ENCODE results near the gene OLFML2A.

OLFML2A gene

GRCh38 chr9:124761196-124761595 is 15.7 kb upstream of the OLFML2A start:
- no peak overlapping the region for H3K4me3 ChIP-seq (ENCODE audit: low read depth in 1 of 2, low read length in 2 of 2)
- H3K27me3 ChIP-seq (ENCODE audit: low read depth, low read length): no peaks in the 10 kb centered on the region
- no peaks in the 10 kb centered on the region for H3K9me3 ChIP-seq (ENCODE audit: control insufficient read depth in 1 of 2, low read length in 2 of 2)
- H3K27ac ChIP-seq (ENCODE audit: low read length): no peak overlapping the region
- H3K4me1 ChIP-seq (ENCODE audit: control insufficient read depth in 1 of 2, insufficient read depth in 2 of 2, low read length in 2 of 2): peaks cover 0 to 6% of the 10 kb centered on the region in 2 donors
- no peaks in the 10 kb centered on the region for H3K36me3 ChIP-seq (ENCODE audit: control insufficient read depth in 1 of 2, insufficient read depth in 2 of 2, low read length in 2 of 2)

- Histone ChIP-seq H3K27ac (ENCODE audit: low read length) (no peak overlapping the region), H3K36me3 (ENCODE audit: control insufficient read depth in 1 of 2, insufficient read depth in 2 of 2, low read length in 2 of 2) (no peaks in the 10 kb centered on the region), H3K27me3 (ENCODE audit: low read depth, low read length) (no peaks in the 10 kb centered on the region), H3K4me3 (ENCODE audit: low read depth in 1 of 2, low read length in 2 of 2) (no peak overlapping the region), H3K9me3 (ENCODE audit: control insufficient read depth in 1 of 2, low read length in 2 of 2) (no peaks in the 10 kb centered on the region), H3K4me1 (ENCODE audit: control insufficient read depth in 1 of 2, insufficient read depth in 2 of 2, low read length in 2 of 2) (peaks cover 0 to 6% of the 10 kb centered on the region in 2 donors)
Observed at GRCh38 chr9:124761710-124762109, 15.2 kb upstream of the OLFML2A start.

GRCh38 chr9:124762633-124763032 is 14.3 kb upstream of the OLFML2A start:
- H3K4me1 ChIP-seq (ENCODE audit: control insufficient read depth in 1 of 2, insufficient read depth in 2 of 2, low read length in 2 of 2): peaks cover 0 to 10% of the 10 kb centered on the region in 2 donors
- H3K4me3 ChIP-seq (ENCODE audit: low read depth in 1 of 2, low read length in 2 of 2): no peak overlapping the region
- H3K9me3 ChIP-seq (ENCODE audit: control insufficient read depth in 1 of 2, low read length in 2 of 2): no peaks in the 10 kb centered on the region
- no peaks in the 10 kb centered on the region for H3K27me3 ChIP-seq (ENCODE audit: low read depth, low read length)
- H3K36me3 ChIP-seq (ENCODE audit: control insufficient read depth in 1 of 2, insufficient read depth in 2 of 2, low read length in 2 of 2): no peaks in the 10 kb centered on the region
- no peak overlapping the region for H3K27ac ChIP-seq (ENCODE audit: low read length)

- Histone ChIP-seq H3K36me3 (ENCODE audit: control insufficient read depth in 1 of 2, insufficient read depth in 2 of 2, low read length in 2 of 2) (no peaks in the 10 kb centered on the region), H3K4me3 (ENCODE audit: low read depth in 1 of 2, low read length in 2 of 2) (no peak overlapping the region), H3K9me3 (ENCODE audit: control insufficient read depth in 1 of 2, low read length in 2 of 2) (no peaks in the 10 kb centered on the region), H3K4me1 (ENCODE audit: control insufficient read depth in 1 of 2, insufficient read depth in 2 of 2, low read length in 2 of 2) (peaks cover 0 to 14% of the 10 kb centered on the region in 2 donors), H3K27me3 (ENCODE audit: low read depth, low read length) (no peaks in the 10 kb centered on the region), H3K27ac (ENCODE audit: low read length) (no peak overlapping the region)
Observed at GRCh38 chr9:124764774-124765438, 12.0 kb upstream of the OLFML2A start.

- no peak overlapping the region for H3K27ac ChIP-seq (ENCODE audit: low read length)
- no peaks in the 10 kb centered on the region for H3K36me3 ChIP-seq (ENCODE audit: control insufficient read depth in 1 of 2, insufficient read depth in 2 of 2, low read length in 2 of 2)
- H3K4me1 ChIP-seq (ENCODE audit: control insufficient read depth in 1 of 2, insufficient read depth in 2 of 2, low read length in 2 of 2): peaks cover 0 to 19% of the 10 kb centered on the region in 2 donors
- no peaks in the 10 kb centered on the region for H3K27me3 ChIP-seq (ENCODE audit: low read depth, low read length)
- no peak overlapping the region for H3K4me3 ChIP-seq (ENCODE audit: low read depth in 1 of 2, low read length in 2 of 2)
- no peaks in the 10 kb centered on the region for H3K9me3 ChIP-seq (ENCODE audit: control insufficient read depth in 1 of 2, low read length in 2 of 2)
Observed at GRCh38 chr9:124765439-124765835, 11.5 kb upstream of the OLFML2A start.

GRCh38 chr9:124766326-124766725 is 10.6 kb upstream of the OLFML2A start:
- H3K4me1 ChIP-seq (ENCODE audit: control insufficient read depth in 1 of 2, insufficient read depth in 2 of 2, low read length in 2 of 2): peaks cover 0 to 22% of the 10 kb centered on the region in 2 donors
- no peaks in the 10 kb centered on the region for H3K27me3 ChIP-seq (ENCODE audit: low read depth, low read length)
- H3K36me3 ChIP-seq (ENCODE audit: control insufficient read depth in 1 of 2, insufficient read depth in 2 of 2, low read length in 2 of 2): no peaks in the 10 kb centered on the region
- H3K9me3 ChIP-seq (ENCODE audit: control insufficient read depth in 1 of 2, low read length in 2 of 2): no peaks in the 10 kb centered on the region
- no peak overlapping the region for H3K4me3 ChIP-seq (ENCODE audit: low read depth in 1 of 2, low read length in 2 of 2)
- no peak overlapping the region for H3K27ac ChIP-seq (ENCODE audit: low read length)

GRCh38 chr9:124766815-124767554 is 9.9 kb upstream of the OLFML2A start:
- Histone ChIP-seq H3K27ac (ENCODE audit: low read length) (no peak overlapping the region), H3K27me3 (ENCODE audit: low read depth, low read length) (no peaks in the 10 kb centered on the region), H3K4me3 (ENCODE audit: low read depth in 1 of 2, low read length in 2 of 2) (no peak overlapping the region), H3K9me3 (ENCODE audit: control insufficient read depth in 1 of 2, low read length in 2 of 2) (no peaks in the 10 kb centered on the region), H3K4me1 (ENCODE audit: control insufficient read depth in 1 of 2, insufficient read depth in 2 of 2, low read length in 2 of 2) (peaks cover 0 to 26% of the 10 kb centered on the region in 2 donors), H3K36me3 (ENCODE audit: control insufficient read depth in 1 of 2, insufficient read depth in 2 of 2, low read length in 2 of 2) (no peaks in the 10 kb centered on the region)

- no peak overlapping the region for H3K27ac ChIP-seq (ENCODE audit: low read length)
- peaks cover 0 to 29% of the 10 kb centered on the region in 2 donors for H3K4me1 ChIP-seq (ENCODE audit: control insufficient read depth in 1 of 2, insufficient read depth in 2 of 2, low read length in 2 of 2)
- H3K4me3 ChIP-seq (ENCODE audit: low read depth in 1 of 2, low read length in 2 of 2): no peak overlapping the region
Observed at GRCh38 chr9:124767821-124768220, 9.1 kb upstream of the OLFML2A start.

GRCh38 chr9:124768334-124768733 is 8.6 kb upstream of the OLFML2A start:
- H3K4me3 ChIP-seq (ENCODE audit: low read depth in 1 of 2, low read length in 2 of 2): no peak overlapping the region
- H3K4me1 ChIP-seq (ENCODE audit: control insufficient read depth in 1 of 2, insufficient read depth in 2 of 2, low read length in 2 of 2): peaks cover 0 to 29% of the 10 kb centered on the region in 2 donors
- no peak overlapping the region for H3K27ac ChIP-seq (ENCODE audit: low read length)
- H3K9me3 ChIP-seq (ENCODE audit: control insufficient read depth in 1 of 2, low read length in 2 of 2): no peaks in the 10 kb centered on the region
- H3K36me3 ChIP-seq (ENCODE audit: control insufficient read depth in 1 of 2, insufficient read depth in 2 of 2, low read length in 2 of 2): no peaks in the 10 kb centered on the region
- H3K27me3 ChIP-seq (ENCODE audit: low read depth, low read length): no peaks in the 10 kb centered on the region

More at GRCh38 chr9:124767821-124768220, 9.1 kb upstream of the OLFML2A start:
- Histone ChIP-seq H3K9me3 (ENCODE audit: control insufficient read depth in 1 of 2, low read length in 2 of 2) (no peaks in the 10 kb centered on the region), H3K27me3 (ENCODE audit: low read depth, low read length) (no peaks in the 10 kb centered on the region), H3K36me3 (ENCODE audit: control insufficient read depth in 1 of 2, insufficient read depth in 2 of 2, low read length in 2 of 2) (no peaks in the 10 kb centered on the region)

GRCh38 chr9:124768750-124769548 is 8.0 kb upstream of the OLFML2A start:
- H3K4me3 ChIP-seq (ENCODE audit: low read depth in 1 of 2, low read length in 2 of 2): peak overlapping the region; percentile 92 to 93
- no peaks in the 10 kb centered on the region for H3K27me3 ChIP-seq (ENCODE audit: low read depth, low read length)
- H3K36me3 ChIP-seq (ENCODE audit: control insufficient read depth in 1 of 2, insufficient read depth in 2 of 2, low read length in 2 of 2): no peaks in the 10 kb centered on the region
- no peaks in the 10 kb centered on the region for H3K9me3 ChIP-seq (ENCODE audit: control insufficient read depth in 1 of 2, low read length in 2 of 2)
- H3K4me1 ChIP-seq (ENCODE audit: control insufficient read depth in 1 of 2, insufficient read depth in 2 of 2, low read length in 2 of 2): peaks cover 0 to 29% of the 10 kb centered on the region in 2 donors
- peak overlapping the region; percentile 58 for H3K27ac ChIP-seq (ENCODE audit: low read length)
